Fibroblast of lung (primary cell): ENCODE results near the gene AKT1. TPM values are rescaled to one million over a fixed set of nuclear protein-coding genes. Genes with fewer than 3 reads are reported as not detected.
A peak's percentile ranks its signal among the peaks of the same experiment; 100 is the strongest.

Source experiments
- DNase-seq, 2 donors: peaks; one replicate each; pipeline versions ENCODE4 v3.0.0 to v3.0.0-alpha.2; 2010; ENCODE audit warnings: low read depth in 2 of 2
- H2AFZ ChIP-seq: 2 replicates; pipeline ENCODE4 v1.5.1; 2012; ENCODE audit warnings: low read length, control low read depth, inconsistent platforms
- H3K27ac ChIP-seq: 2 replicates; pipeline ENCODE4 v1.5.1; 2011; ENCODE audit warnings: low read length, control low read depth; ENCODE audit not compliant: insufficient read depth
- H3K27me3 ChIP-seq: 2 replicates; pipeline ENCODE4 v1.5.1; 2011; ENCODE audit warnings: mild to moderate bottlenecking, low read length; ENCODE audit not compliant: control insufficient read depth, insufficient read depth
- H3K36me3 ChIP-seq: 2 replicates; pipeline ENCODE4 v1.5.1; 2011; ENCODE audit warnings: low read length; ENCODE audit not compliant: control insufficient read depth, insufficient read depth
- H3K4me1 ChIP-seq: 2 replicates; pipeline ENCODE4 v1.5.1; 2011; ENCODE audit warnings: low read length; ENCODE audit not compliant: control insufficient read depth, insufficient read depth; ENCODE audit errors: extremely low read depth
- H3K4me2 ChIP-seq: 2 replicates; pipeline ENCODE4 v1.5.1; 2011; ENCODE audit warnings: low read length, control low read depth; ENCODE audit not compliant: insufficient read depth; ENCODE audit errors: extremely low read depth
- H3K4me3 ChIP-seq, 4 experiments: fragments of 200-600 bp in 1 of 4; sonication (generic) in 1 of 4; replicated peaks in 1 of 4; 2 replicates each; pipeline ENCODE4 v1.5.1; 2011 to 2016; ENCODE audit warnings: low read length in 4 of 4, low read depth in 3 of 4, mild to moderate bottlenecking in 3 of 4, control low read depth in 2 of 4, inconsistent platforms in 1 of 4, mixed read lengths in 1 of 4; ENCODE audit not compliant: insufficient read depth in 1 of 4; ENCODE audit errors: control extremely low read depth in 1 of 4
- H3K79me2 ChIP-seq: 2 replicates; pipeline ENCODE4 v1.5.1; 2012; ENCODE audit warnings: mild to moderate bottlenecking, low read length, inconsistent platforms; ENCODE audit not compliant: control insufficient read depth, insufficient read depth
- H3K9ac ChIP-seq: 2 replicates; pipeline ENCODE4 v1.5.1; 2011; ENCODE audit warnings: mild to moderate bottlenecking, low read length, control low read depth; ENCODE audit not compliant: insufficient read depth
- H3K9me3 ChIP-seq: 2 replicates; pipeline ENCODE4 v1.5.1; 2012; ENCODE audit warnings: low read depth, low read length; ENCODE audit not compliant: control insufficient read depth, insufficient read depth
- H4K20me1 ChIP-seq: 2 replicates; pipeline ENCODE4 v1.5.1; 2011; ENCODE audit warnings: low read length; ENCODE audit not compliant: control insufficient read depth, insufficient read depth; ENCODE audit errors: extremely low read depth
- EZH2 ChIP-seq: IDR thresholded peaks from 2 replicates; pipeline ENCODE4 v1.5.1; 2012; ENCODE audit warnings: low read length, control low read depth, mild to moderate bottlenecking; ENCODE audit errors: missing control alignments
- polyA plus RNA-seq, 2 donors: library from polyadenylated mRNA; depleted of rRNA in 1 of 2; stranded (reverse) in 1 of 2; unstranded in 1 of 2; fragments of >200 nt; gene quantifications; 2 replicates each; pipeline ENCODE4 v1.2.1, GENCODE V29; 2011 to 2012; ENCODE audit warnings: missing spikeins in 1 of 2
- total RNA-seq: library from RNA; depleted of rRNA; stranded (reverse); fragments of >200 nt; gene quantifications from 2 replicates; pipeline ENCODE4 v1.2.1, GENCODE V29; 2014
- TF ChIP-seq, protein P1 (sequence below), 2 donors: IDR thresholded peaks in 1 of 2; conservative IDR thresholded peaks in 1 of 2; 1 replicate in 1 of 2; 2 replicates in 1 of 2; pipeline ENCODE4 v1.5.1; 2011 to 2012; ENCODE audit warnings: low read length in 2 of 2, control low read depth in 1 of 2, inconsistent platforms in 1 of 2, low read depth in 1 of 2, mild to moderate bottlenecking in 1 of 2

The AKT1 gene
- total and polyA plus RNA-seq, 2 donors (not counting 1 experiment from before 2014, with no cell fraction given): 83.2 to 127 TPM

GRCh38 chr14:104771918-104772706, 23.4 kb downstream of the AKT1 start:
- H3K27ac ChIP-seq: no peak overlapping the region
- no peak for DNase-seq
- TF ChIP-seq, protein P1, sequence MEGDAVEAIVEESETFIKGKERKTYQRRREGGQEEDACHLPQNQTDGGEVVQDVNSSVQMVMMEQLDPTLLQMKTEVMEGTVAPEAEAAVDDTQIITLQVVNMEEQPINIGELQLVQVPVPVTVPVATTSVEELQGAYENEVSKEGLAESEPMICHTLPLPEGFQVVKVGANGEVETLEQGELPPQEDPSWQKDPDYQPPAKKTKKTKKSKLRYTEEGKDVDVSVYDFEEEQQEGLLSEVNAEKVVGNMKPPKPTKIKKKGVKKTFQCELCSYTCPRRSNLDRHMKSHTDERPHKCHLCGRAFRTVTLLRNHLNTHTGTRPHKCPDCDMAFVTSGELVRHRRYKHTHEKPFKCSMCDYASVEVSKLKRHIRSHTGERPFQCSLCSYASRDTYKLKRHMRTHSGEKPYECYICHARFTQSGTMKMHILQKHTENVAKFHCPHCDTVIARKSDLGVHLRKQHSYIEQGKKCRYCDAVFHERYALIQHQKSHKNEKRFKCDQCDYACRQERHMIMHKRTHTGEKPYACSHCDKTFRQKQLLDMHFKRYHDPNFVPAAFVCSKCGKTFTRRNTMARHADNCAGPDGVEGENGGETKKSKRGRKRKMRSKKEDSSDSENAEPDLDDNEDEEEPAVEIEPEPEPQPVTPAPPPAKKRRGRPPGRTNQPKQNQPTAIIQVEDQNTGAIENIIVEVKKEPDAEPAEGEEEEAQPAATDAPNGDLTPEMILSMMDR (conservative IDR thresholded peaks at IDR 0.05 in 1 of 2, IDR thresholded peaks at IDR 0.05 in 1 of 2; ENCODE audit: low read depth in 1 of 2, low read length in 2 of 2): no peak
- TF ChIP-seq EZH2: no peak
- peaks cover 2% of the 10 kb centered on the region for H3K4me1 ChIP-seq
- no peaks in the 10 kb centered on the region for H3K9me3 ChIP-seq
- H3K79me2 ChIP-seq: no peaks in the 10 kb centered on the region
- no peak overlapping the region for H3K4me2 ChIP-seq
- H3K4me3 ChIP-seq: no peak overlapping the region
- H2AFZ ChIP-seq: no peak overlapping the region
- H3K9ac ChIP-seq: no peak overlapping the region
- no peaks in the 10 kb centered on the region for H3K27me3 ChIP-seq
- H3K36me3 ChIP-seq: peaks cover 39% of the 10 kb centered on the region
- no peaks in the 10 kb centered on the region for H4K20me1 ChIP-seq

DNA sequence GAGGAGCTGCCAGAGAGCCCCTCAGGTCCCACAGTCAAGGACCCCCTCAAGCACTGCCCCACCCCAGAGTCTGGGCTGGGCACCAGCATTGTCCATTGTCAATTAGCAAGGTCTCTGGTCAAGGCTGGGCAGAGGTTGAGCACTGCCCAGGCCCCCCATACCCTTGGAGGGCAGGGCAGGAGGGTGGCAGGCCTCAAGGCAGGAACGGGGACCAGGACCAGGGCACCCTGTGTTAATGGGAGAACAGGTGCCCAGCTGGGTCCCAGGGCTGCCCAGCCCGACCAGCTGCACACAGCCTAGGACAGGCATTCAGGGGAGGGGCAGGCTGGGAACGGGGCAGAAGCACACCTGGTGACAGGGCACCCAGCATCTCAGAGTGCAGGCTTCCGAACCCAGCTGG, 24.2 kb downstream of the AKT1 start:
- H3K9me3 ChIP-seq: no peaks in the 10 kb centered on the region
- H3K4me2 ChIP-seq: no peak overlapping the region
- no peaks in the 10 kb centered on the region for H3K79me2 ChIP-seq
- no peak for DNase-seq
- no peak overlapping the region for H3K9ac ChIP-seq
- H3K27me3 ChIP-seq: no peaks in the 10 kb centered on the region
- H3K36me3 ChIP-seq: peaks cover 36% of the 10 kb centered on the region
- H3K4me3 ChIP-seq: no peak overlapping the region
- TF ChIP-seq, protein P1 (conservative IDR thresholded peaks at IDR 0.05 in 1 of 2, IDR thresholded peaks at IDR 0.05 in 1 of 2; ENCODE audit: low read depth in 1 of 2, low read length in 2 of 2): no peak
- no peak for TF ChIP-seq EZH2
- no peak overlapping the region for H3K27ac ChIP-seq
- no peak overlapping the region for H2AFZ ChIP-seq
- no peaks in the 10 kb centered on the region for H4K20me1 ChIP-seq
- peaks cover 2% of the 10 kb centered on the region for H3K4me1 ChIP-seq

DNA sequence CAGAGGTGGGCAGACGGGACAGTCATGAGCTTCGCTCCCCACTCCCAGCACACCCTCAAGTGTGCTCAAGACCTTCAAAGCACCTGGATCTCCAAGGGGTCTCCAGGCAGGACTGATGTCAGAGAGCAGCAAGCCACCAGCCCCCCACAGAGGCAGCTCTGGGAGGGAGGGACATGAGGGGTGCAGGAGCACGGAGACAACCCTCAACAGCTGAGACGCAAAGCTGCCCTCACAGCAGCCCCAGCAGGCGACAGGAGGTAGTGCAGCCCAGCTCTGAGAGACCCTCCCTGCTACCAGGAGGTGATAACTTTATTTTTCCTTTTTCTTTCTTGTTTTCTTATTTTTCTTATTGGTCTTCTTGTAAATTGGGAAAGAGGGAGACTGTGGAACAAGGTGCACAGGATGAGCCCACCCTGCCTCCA, 24.7 kb downstream of the AKT1 start:
- no peaks in the 10 kb centered on the region for H3K27me3 ChIP-seq
- no peaks in the 10 kb centered on the region for H3K79me2 ChIP-seq
- H3K36me3 ChIP-seq: peaks cover 35% of the 10 kb centered on the region
- H3K4me1 ChIP-seq: peaks cover 2% of the 10 kb centered on the region
- H3K9me3 ChIP-seq: no peaks in the 10 kb centered on the region
- no peak overlapping the region for H3K4me2 ChIP-seq
- TF ChIP-seq EZH2: no peak
- TF ChIP-seq, protein P1 (conservative IDR thresholded peaks at IDR 0.05 in 1 of 2, IDR thresholded peaks at IDR 0.05 in 1 of 2; ENCODE audit: low read depth in 1 of 2, low read length in 2 of 2): peak; percentile 52 to 63
- no peak for DNase-seq
- H2AFZ ChIP-seq: no peak overlapping the region
- no peak overlapping the region for H3K4me3 ChIP-seq
- H3K27ac ChIP-seq: no peak overlapping the region
- H3K9ac ChIP-seq: no peak overlapping the region
- H4K20me1 ChIP-seq: no peaks in the 10 kb centered on the region
